Endothelial cell of umbilical vein (primary cell): ENCODE measurements around the gene CPLX1. TPM values are rescaled to one million over a fixed set of nuclear protein-coding genes. Genes with fewer than 3 reads are reported as not detected.

Experiments used
- BruUV-seq: library from RNA; stranded (reverse); fragments of 400-500 nt; replicated peaks from 2 replicates; lab custom pipeline; 2021; lab: Mats Ljungman, UMichigan
- CTCF ChIA-PET: fragments of 300-600, 350-600 bp; sonication (Branson Sonifier 250); formaldehyde crosslinking; loops from one replicate; lab custom pipeline; 2021; ENCODE audit warnings: antibody characterized with exemption, inconsistent platforms; lab: Charles Lee
- POLR2A ChIA-PET: fragments of 300-600, 350-600 bp; sonication (Branson Sonifier 250); formaldehyde crosslinking; loops from one replicate; lab custom pipeline; 2021; ENCODE audit warnings: antibody characterized with exemption, inconsistent platforms; lab: Charles Lee
- DNase-seq: peaks from one replicate; pipeline ENCODE4 v3.0.0-alpha.2; 2011; ENCODE audit warnings: low read depth, low spot score
- FAIRE-seq: peaks from 2 replicates; lab custom pipeline; 2011; peaks lifted over from hg19 to GRCh38; lab: Jason Lieb, UNC
- H2AFZ ChIP-seq: 2 replicates; pipeline ENCODE4 v1.6.0; 2012; ENCODE audit warnings: low read depth, low read length, control low read depth, inconsistent platforms
- H3K27ac ChIP-seq: 2 replicates; pipeline ENCODE4 v1.5.1; 2011; ENCODE audit warnings: low read depth, mild to moderate bottlenecking, control low read depth, low read length, moderate library complexity; ENCODE audit not compliant: insufficient read depth
- H3K27me3 ChIP-seq, 2 experiments: 2 replicates each; pipeline versions ENCODE4 v1.6.0 to v1.6.1; 2011; ENCODE audit warnings: low read length in 2 of 2, mixed read lengths in 1 of 2; ENCODE audit not compliant: control insufficient read depth in 2 of 2, insufficient read depth in 2 of 2
- H3K36me3 ChIP-seq, 2 experiments: 2 replicates in 1 of 2; 3 replicates in 1 of 2; pipeline ENCODE4 v1.5.1; 2011; ENCODE audit warnings: low read length in 2 of 2, mild to moderate bottlenecking in 1 of 2, moderate library complexity in 1 of 2; ENCODE audit not compliant: control insufficient read depth in 2 of 2, insufficient read depth in 2 of 2; ENCODE audit errors: extremely low read depth in 1 of 2
- H3K4me1 ChIP-seq: 3 replicates; pipeline ENCODE4 v1.5.1; 2011; ENCODE audit warnings: mild to moderate bottlenecking, low read length; ENCODE audit not compliant: control insufficient read depth, insufficient read depth; ENCODE audit errors: extremely low read depth
- H3K4me2 ChIP-seq: 2 replicates; pipeline ENCODE4 v1.6.1; 2011; ENCODE audit warnings: low read length, control low read depth, mixed read lengths; ENCODE audit not compliant: insufficient read depth
- H3K4me3 ChIP-seq, 3 experiments: fragments of 200-600 bp in 1 of 3; sonication (generic), shearing (Covaris generic) in 1 of 3; replicated peaks in 1 of 3; 2 replicates each; pipeline ENCODE4 v1.5.1; 2011 to 2016; ENCODE audit warnings: control low read depth in 3 of 3, low read length in 3 of 3, mild to moderate bottlenecking in 2 of 3, inconsistent platforms in 1 of 3, low read depth in 1 of 3, moderate library complexity in 1 of 3; ENCODE audit not compliant: insufficient read depth in 1 of 3
- H3K79me2 ChIP-seq: 2 replicates; pipeline ENCODE4 v1.6.0; 2012; ENCODE audit warnings: low read length, inconsistent platforms; ENCODE audit not compliant: control insufficient read depth, insufficient read depth
- H3K9ac ChIP-seq: replicated peaks from 2 replicates; pipeline ENCODE3; 2011; ENCODE audit warnings: low read length, control low read depth; ENCODE audit not compliant: insufficient read depth; ENCODE audit errors: extremely low read depth
- H3K9me1 ChIP-seq: replicated peaks from 3 replicates; pipeline ENCODE4 v1.6.0; 2011; ENCODE audit warnings: mild to moderate bottlenecking, low read length; ENCODE audit not compliant: control insufficient read depth, insufficient read depth; ENCODE audit errors: extremely low read depth
- H3K9me3 ChIP-seq: replicated peaks from 2 replicates; pipeline ENCODE4 v1.5.1; 2012; ENCODE audit warnings: low read length, inconsistent platforms; ENCODE audit not compliant: control insufficient read depth, insufficient read depth
- H4K20me1 ChIP-seq: replicated peaks from 2 replicates; pipeline ENCODE3; 2011; ENCODE audit warnings: mild to moderate bottlenecking, low read length; ENCODE audit not compliant: control insufficient read depth, insufficient read depth; ENCODE audit errors: extremely low read depth
- CTCF ChIP-seq, 2 donors: IDR thresholded peaks; 1 replicate in 1 of 2; 2 replicates in 1 of 2; pipeline ENCODE4 v1.5.1; 2011; ENCODE audit warnings: low read length in 2 of 2, mild to moderate bottlenecking in 2 of 2, moderate library complexity in 2 of 2, control low read depth in 1 of 2, inconsistent platforms in 1 of 2, low read depth in 1 of 2; ENCODE audit not compliant: insufficient read depth in 1 of 2; ENCODE audit errors: extremely low read depth in 1 of 2
- EZH2 ChIP-seq: IDR thresholded peaks from 2 replicates; pipeline ENCODE4 v1.6.1; 2012; ENCODE audit warnings: borderline replicate concordance, low read depth, mild to moderate bottlenecking, moderate library complexity, low read length, inconsistent platforms; ENCODE audit not compliant: severe bottlenecking
- FOS ChIP-seq: IDR thresholded peaks from 2 replicates; pipeline ENCODE4 v1.6.1; 2011; ENCODE audit warnings: mild to moderate bottlenecking, low read length, moderate library complexity, borderline replicate concordance; ENCODE audit not compliant: insufficient read depth
- GATA2 ChIP-seq: IDR thresholded peaks from 2 replicates; pipeline ENCODE4 v1.7.0; 2011; ENCODE audit warnings: low read depth, mild to moderate bottlenecking, moderate library complexity, mixed read lengths, low read length; ENCODE audit not compliant: insufficient read length, insufficient read depth
- JUN ChIP-seq: IDR thresholded peaks from 2 replicates; pipeline ENCODE4 v1.6.1; 2011; ENCODE audit warnings: borderline replicate concordance, low read depth; ENCODE audit not compliant: insufficient read length, insufficient read depth
- MAX ChIP-seq: IDR thresholded peaks from 2 replicates; pipeline ENCODE4 v1.6.1; 2011; ENCODE audit not compliant: insufficient read depth, insufficient read length
- POLR2A ChIP-seq: IDR thresholded peaks from 2 replicates; pipeline ENCODE4 v1.6.1; 2012; ENCODE audit warnings: low read depth, mild to moderate bottlenecking, control low read depth, low read length
- POLR2AphosphoS5 ChIP-seq: IDR thresholded peaks from 2 replicates; pipeline ENCODE4 v1.6.1; 2012; ENCODE audit warnings: low read depth, mild to moderate bottlenecking, control low read depth, low read length, moderate library complexity; ENCODE audit not compliant: insufficient read depth
- dilution Hi-C: fragments of 300-500 bp; cut with MboI; formaldehyde crosslinking; loops from one replicate; pipeline ENCODE4 v1.15.0; 2019; ENCODE audit warnings: low sequenced_read_pairs; ENCODE audit not compliant: extremely low pct_ligation_motif_present
- intact Hi-C: fragments of 100-400 bp; cut with micrococcal nuclease; formaldehyde crosslinking; loops from one replicate; pipeline ENCODE4 v1.10.0; 2022
- polyA plus RNA-seq, 4 experiments: library from polyadenylated mRNA; depleted of rRNA in 3 of 4; stranded (reverse) in 3 of 4; unstranded in 1 of 4; fragments of >200 nt; gene quantifications; 2 replicates each; pipeline versions ENCODE4 v1.2.1 to v1.2.3, GENCODE V29; 2011 to 2012; ENCODE audit warnings: missing spikeins in 1 of 4
- total RNA-seq: library from RNA; stranded (reverse); gene quantifications from 2 replicates; pipeline ENCODE4 v1.2.3, GENCODE V29; 2021

CPLX1 gene
- total and polyA plus RNA-seq, 2 donors (not counting 3 experiments of a cell fraction or from before 2014, with no cell fraction given): 1.0 to 1.8 TPM

GRCh38 chr4:823761-824460, 2.0 kb downstream of the CPLX1 start:
- H3K79me2 ChIP-seq: no peaks in the 10 kb centered on the region
- no peaks in the 10 kb centered on the region for H3K9me3 ChIP-seq
- no peak for TF ChIP-seq POLR2AphosphoS5
- TF ChIP-seq GATA2: no peak
- TF ChIP-seq FOS: no peak
- no peak for TF ChIP-seq CTCF (IDR thresholded peaks at IDR 0.05; ENCODE audit: extremely low read depth in 1 of 2, insufficient read depth in 1 of 2, low read depth in 1 of 2, low read length in 2 of 2)
- no peak for TF ChIP-seq POLR2A
- TF ChIP-seq MAX: no peak
- no peak for TF ChIP-seq JUN
- no peak for TF ChIP-seq EZH2
- H3K27me3 ChIP-seq: peaks cover 26 to 29% of the 10 kb centered on the region in 2 experiments
- FAIRE-seq: no peak
- no peak overlapping the region for H3K4me2 ChIP-seq
- no peak overlapping the region for H2AFZ ChIP-seq
- no peak for DNase-seq
- no peak overlapping the region for H3K4me3 ChIP-seq
- H4K20me1 ChIP-seq: no peaks in the 10 kb centered on the region
- BruUV-seq: no TSS peak
- intact Hi-C loops (no loop called here), dilution Hi-C loops (no loop called here)
- no peaks in the 10 kb centered on the region for H3K4me1 ChIP-seq
- no peaks in the 10 kb centered on the region for H3K9me1 ChIP-seq
- H3K9ac ChIP-seq: no peak overlapping the region
- no peaks in the 10 kb centered on the region for H3K36me3 ChIP-seq
- CTCF ChIA-PET: no interaction called here
- H3K27ac ChIP-seq: no peak overlapping the region
- POLR2A ChIA-PET: no interaction called here
